AG09309 (cell line): ENCODE data around the gene PLA2G4C.

ENCODE experiments used
- DNase-seq: peaks from one replicate; pipeline ENCODE4 v3.0.0-alpha.2; 2010; ENCODE audit warnings: low read depth
- H3K4me3 ChIP-seq: 2 replicates; pipeline ENCODE4 v1.5.1; 2011; ENCODE audit warnings: mild to moderate bottlenecking, low read depth, low read length, moderate library complexity; ENCODE audit not compliant: control insufficient read depth
- TF ChIP-seq, protein P1 (sequence below): IDR thresholded peaks from 2 replicates; pipeline ENCODE4 v1.5.1; 2011; ENCODE audit warnings: mild to moderate bottlenecking, low read depth, low read length, inconsistent platforms; ENCODE audit not compliant: insufficient read depth, control insufficient read depth; ENCODE audit errors: missing control alignments

PLA2G4C gene

GRCh38 chr19:48127561-48127960 lies 16.9 kb upstream of the PLA2G4C start:
- DNase-seq, result no peak
- TF ChIP-seq, protein P1, sequence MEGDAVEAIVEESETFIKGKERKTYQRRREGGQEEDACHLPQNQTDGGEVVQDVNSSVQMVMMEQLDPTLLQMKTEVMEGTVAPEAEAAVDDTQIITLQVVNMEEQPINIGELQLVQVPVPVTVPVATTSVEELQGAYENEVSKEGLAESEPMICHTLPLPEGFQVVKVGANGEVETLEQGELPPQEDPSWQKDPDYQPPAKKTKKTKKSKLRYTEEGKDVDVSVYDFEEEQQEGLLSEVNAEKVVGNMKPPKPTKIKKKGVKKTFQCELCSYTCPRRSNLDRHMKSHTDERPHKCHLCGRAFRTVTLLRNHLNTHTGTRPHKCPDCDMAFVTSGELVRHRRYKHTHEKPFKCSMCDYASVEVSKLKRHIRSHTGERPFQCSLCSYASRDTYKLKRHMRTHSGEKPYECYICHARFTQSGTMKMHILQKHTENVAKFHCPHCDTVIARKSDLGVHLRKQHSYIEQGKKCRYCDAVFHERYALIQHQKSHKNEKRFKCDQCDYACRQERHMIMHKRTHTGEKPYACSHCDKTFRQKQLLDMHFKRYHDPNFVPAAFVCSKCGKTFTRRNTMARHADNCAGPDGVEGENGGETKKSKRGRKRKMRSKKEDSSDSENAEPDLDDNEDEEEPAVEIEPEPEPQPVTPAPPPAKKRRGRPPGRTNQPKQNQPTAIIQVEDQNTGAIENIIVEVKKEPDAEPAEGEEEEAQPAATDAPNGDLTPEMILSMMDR, result no peak
- no peak overlapping the region for H3K4me3 ChIP-seq

DNA sequence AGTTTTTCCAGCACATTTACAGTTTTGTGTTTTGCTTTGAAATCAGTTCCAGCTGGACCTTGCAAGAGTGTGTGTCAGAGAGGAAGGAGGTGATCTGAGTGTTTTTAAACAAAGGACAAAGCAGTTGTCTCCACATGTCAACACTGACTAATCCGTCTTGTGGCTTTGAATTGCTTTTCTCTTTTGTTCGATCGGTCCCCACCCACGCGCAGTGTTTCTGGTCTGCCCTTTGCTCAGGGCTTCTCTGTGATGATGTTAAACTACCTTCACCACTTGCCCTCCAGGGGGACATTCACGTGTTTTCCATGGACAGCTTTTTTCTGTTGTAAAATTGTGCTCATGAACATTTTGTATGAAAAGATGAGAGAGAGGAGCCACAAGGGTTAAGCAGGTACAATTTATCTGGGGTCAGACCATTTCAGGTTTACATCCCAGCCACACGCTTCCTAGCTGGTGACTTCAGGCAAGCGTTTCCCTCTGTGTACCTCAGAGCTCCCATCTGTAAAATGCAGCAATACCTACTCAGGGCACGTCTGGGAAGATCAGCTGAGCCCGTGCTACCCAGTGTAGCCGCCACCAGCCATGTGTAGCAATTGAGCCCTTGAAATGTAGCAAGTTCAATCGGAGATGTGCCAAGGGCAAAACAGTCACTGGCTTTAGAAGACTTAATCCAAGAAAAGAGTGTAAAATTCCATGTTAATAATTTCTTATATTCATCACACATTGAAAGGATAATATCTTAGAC lies 13.5 kb upstream of the PLA2G4C start:
- DNase-seq, result peak; percentile 42
- TF ChIP-seq, protein P1, result peak; percentile 33
- no peak overlapping the region for H3K4me3 ChIP-seq

GRCh38 chr19:48122421-48122820 lies 11.8 kb upstream of the PLA2G4C start:
- H3K4me3 ChIP-seq, result no peak overlapping the region
- TF ChIP-seq, protein P1, result no peak
- DNase-seq, result no peak

- H3K4me3 ChIP-seq, result no peak overlapping the region
- no peak for DNase-seq
- TF ChIP-seq, protein P1, result no peak
These were observed 11.3 kb upstream of the PLA2G4C start for GRCh38 chr19:48121909-48122371.

- no peak overlapping the region for H3K4me3 ChIP-seq
- DNase-seq, result no peak
- TF ChIP-seq, protein P1, result no peak
These were observed 10.4 kb upstream of the PLA2G4C start for GRCh38 chr19:48121066-48121465.

- DNase-seq, result no peak
- TF ChIP-seq, protein P1, result no peak
- H3K4me3 ChIP-seq, result no peak overlapping the region
These were observed 9.9 kb upstream of the PLA2G4C start for GRCh38 chr19:48120505-48120904.
